ENCODE results near the gene CGB7. TPM values are rescaled to one million over a fixed set of nuclear protein-coding genes. Genes with fewer than 3 reads are reported as not detected.

The CGB7 gene
- total RNA-seq, 1 donor from 2014 or later, result 1.8 TPM

DNA sequence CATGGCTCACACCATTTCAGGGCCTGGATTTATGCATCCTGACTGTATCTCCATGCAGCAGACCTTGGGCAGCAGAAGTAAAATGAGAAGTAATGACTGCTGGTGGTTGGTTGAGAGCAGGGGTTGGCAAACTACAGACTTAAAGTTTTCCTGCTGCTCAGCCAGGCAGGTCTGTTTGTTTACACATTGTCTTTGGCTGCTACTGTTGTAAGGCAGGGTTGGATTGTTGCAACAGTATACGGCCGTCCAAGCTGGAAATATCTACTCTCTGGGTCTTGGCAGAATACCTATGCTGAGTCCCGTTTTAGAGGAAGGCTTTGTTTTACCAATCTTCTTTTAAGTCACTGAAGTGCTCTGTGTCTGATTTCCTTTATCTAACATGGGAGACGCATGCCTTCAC, 41.2 kb upstream of the CGB7 start:
- DNase-seq (ENCODE audit: low read depth), result no peak
- no peak for TF ChIP-seq CTCF (conservative IDR thresholded peaks at IDR 0.05; ENCODE audit: low read depth, low read length)
- H3K4me3 ChIP-seq (ENCODE audit: low read depth, low read length), result no peak overlapping the region

DNA sequence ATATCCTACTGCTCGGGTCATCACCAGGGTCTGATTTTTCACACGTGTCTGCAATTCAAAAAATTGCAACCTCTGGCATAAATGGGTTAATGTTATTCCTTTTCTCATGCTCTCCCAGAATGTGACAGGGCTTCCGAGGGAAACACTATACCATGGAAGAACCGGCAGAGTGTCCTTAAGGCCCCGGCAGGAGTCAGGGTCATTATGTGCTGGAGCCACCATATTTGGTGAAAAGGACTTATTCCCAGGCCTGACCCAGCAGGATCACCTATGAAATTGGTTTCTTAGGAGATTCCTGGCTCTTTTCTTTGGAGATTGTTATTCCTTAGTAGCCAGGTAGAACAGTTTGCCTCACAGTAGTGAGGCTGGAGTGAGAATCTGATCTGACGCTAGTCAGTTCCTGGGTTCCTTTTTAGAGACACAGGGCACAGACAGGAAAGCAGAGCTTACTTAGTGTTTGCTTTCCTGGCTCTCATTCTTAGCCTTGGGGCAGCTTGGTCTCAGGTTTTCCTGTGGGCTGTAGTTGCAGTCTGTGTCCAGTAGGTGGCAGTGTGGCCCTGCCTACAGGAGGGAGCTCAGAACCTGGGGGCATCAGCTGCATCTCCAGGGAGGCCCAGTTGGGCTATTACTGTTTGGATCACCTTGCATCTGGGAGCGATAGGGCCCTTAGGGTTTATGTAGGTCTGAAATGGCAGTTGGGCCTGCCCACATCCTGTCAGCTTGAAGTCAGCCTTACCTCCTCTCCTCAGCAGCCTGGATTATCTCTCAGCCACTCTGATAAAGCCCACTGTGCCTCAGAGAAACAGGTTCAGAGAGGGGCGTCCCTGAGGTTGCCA, 40.1 kb upstream of the CGB7 start:
- TF ChIP-seq CTCF (conservative IDR thresholded peaks at IDR 0.05; ENCODE audit: low read depth, low read length), result peak; percentile 100
- no peak overlapping the region for H3K4me3 ChIP-seq (ENCODE audit: low read depth, low read length)
- DNase-seq (ENCODE audit: low read depth), result no peak

DNA sequence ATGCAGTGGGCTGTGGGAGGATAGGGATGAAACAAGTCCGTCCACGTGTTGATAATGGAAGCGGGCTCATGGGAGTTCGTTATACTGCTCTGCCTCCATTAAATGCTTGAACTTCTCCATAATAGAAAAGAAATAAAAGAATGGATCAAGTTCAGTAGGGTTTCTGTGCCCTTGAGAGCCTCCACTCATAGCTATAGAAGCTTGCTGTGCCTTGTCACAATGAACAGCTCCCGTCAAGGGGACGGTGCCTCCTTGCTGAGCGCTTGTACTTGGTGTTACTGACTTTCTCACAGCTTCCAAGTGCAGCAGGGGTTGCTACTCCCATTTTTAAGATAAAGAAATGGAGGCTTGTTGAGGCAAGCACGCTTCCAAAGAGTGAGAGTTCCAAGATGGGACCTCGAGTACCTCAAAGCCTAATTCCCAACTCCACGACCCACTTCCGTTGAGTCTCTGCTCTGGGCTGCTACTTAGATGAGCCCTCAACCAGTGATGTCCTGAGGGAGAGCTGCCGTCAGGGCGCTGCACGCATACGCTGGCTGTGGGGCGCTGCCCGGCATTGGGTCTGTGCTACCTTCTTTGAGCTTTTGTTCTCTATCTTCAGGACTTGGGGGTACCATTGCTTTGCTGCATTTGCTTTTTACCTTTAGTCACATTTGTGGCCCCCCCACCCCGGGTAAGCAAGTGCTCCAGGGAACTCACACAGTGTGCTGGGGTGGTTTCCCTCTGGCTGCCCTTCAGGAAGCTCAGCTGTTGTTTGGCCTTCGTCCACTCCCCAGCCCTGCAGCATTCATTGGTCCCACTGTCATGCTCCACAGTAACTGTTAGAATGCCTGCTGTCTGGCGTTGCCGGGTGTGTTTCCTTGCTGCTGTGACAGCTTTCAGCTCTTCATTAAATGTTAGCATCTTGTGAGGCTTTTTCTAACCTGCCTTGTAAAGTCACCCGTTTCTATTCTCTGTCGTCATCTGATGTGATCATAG, 37.2 kb upstream of the CGB7 start:
- no peak for TF ChIP-seq CTCF (conservative IDR thresholded peaks at IDR 0.05; ENCODE audit: low read depth, low read length)
- no peak overlapping the region for H3K4me3 ChIP-seq (ENCODE audit: low read depth, low read length)
- no peak for DNase-seq (ENCODE audit: low read depth)

GRCh38 chr19:49092686-49093085, 35.1 kb upstream of the CGB7 start:
- TF ChIP-seq CTCF (conservative IDR thresholded peaks at IDR 0.05; ENCODE audit: low read depth, low read length), result no peak
- no peak overlapping the region for H3K4me3 ChIP-seq (ENCODE audit: low read depth, low read length)
- no peak for DNase-seq (ENCODE audit: low read depth)

GRCh38 chr19:49091391-49092038, 34.0 kb upstream of the CGB7 start:
- TF ChIP-seq CTCF (conservative IDR thresholded peaks at IDR 0.05; ENCODE audit: low read depth, low read length), result no peak
- no peak for DNase-seq (ENCODE audit: low read depth)
- H3K4me3 ChIP-seq (ENCODE audit: low read depth, low read length), result no peak overlapping the region

DNA sequence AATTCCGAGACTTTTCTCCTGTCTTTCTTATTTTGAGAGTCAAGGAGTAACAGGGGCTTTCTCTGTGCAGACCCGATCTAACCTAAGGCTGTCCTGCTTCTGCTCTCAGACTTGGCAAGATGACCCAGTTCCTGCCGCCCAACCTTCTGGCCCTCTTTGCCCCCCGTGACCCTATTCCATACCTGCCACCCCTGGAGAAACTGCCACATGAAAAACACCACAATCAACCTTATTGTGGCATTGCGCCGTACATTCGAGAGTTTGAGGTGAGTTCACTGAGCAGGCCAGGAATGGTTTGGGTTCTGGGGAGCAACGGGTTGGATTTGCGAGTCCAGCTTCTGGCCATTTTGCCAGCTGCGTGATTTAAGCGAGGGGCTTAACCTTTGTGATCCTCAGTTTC, 28.7 kb upstream of the CGB7 start:
- H3K4me3 ChIP-seq (ENCODE audit: low read depth, low read length), result peak overlapping the region; percentile 66
- no peak for TF ChIP-seq CTCF (conservative IDR thresholded peaks at IDR 0.05; ENCODE audit: low read depth, low read length)
- DNase-seq (ENCODE audit: low read depth), result no peak

Data from epithelial cell of proximal tubule (primary cell).